Tibial nerve (tissue), 3 donors: ENCODE measurements around the gene ETV6.

Experiments used
- CTCF ChIP-seq, 5 experiments: fragments of 200-600 bp in 3 of 5; fragments of 450-650 bp in 2 of 5; sonication (generic) in 3 of 5; IDR thresholded peaks; one replicate each; pipeline ENCODE4 v1.5.1; 2016 to 2019; ENCODE audit warnings: antibody characterized with exemption in 5 of 5, mild to moderate bottlenecking in 3 of 5, moderate library complexity in 2 of 5
- POLR2A ChIP-seq, 2 donors: fragments of 450-650 bp; IDR thresholded peaks; one replicate each; pipeline ENCODE4 v1.6.1; 2017; ENCODE audit warnings: antibody characterized with exemption in 2 of 2, mild to moderate bottlenecking in 2 of 2, moderate library complexity in 2 of 2

- no peak for TF ChIP-seq POLR2A (IDR thresholded peaks at IDR 0.05)
- TF ChIP-seq CTCF (IDR thresholded peaks at IDR 0.05) = no peak
These were observed 36.6 kb downstream of the ETV6 start for GRCh38 chr12:11686120-11686519.
